Hepatocyte (in vitro differentiated cells): ENCODE data around the gene VIPR1.

ENCODE experiments used
- CTCF ChIP-seq: fragments of 200-600 bp; sonication (generic); IDR thresholded peaks from 2 replicates; pipeline ENCODE4 v1.5.1; 2016; ENCODE audit warnings: antibody characterized with exemption, mild to moderate bottlenecking; ENCODE audit not compliant: poor library complexity
- EZH2 ChIP-seq: fragments of 200-600 bp; sonication (generic); IDR thresholded peaks from 2 replicates; pipeline ENCODE4 v1.6.1; 2016; ENCODE audit warnings: antibody characterized with exemption, mild to moderate bottlenecking, borderline replicate concordance

GRCh38 chr3:42526616-42527367 is 24.3 kb downstream of the VIPR1 start:
- TF ChIP-seq CTCF (no peak), EZH2 (no peak)
